Fibroblast of villous mesenchyme (primary cell): ENCODE results near the gene PSMD6. TPM values are rescaled to one million over a fixed set of nuclear protein-coding genes. Genes with fewer than 3 reads are reported as not detected.

Source experiments
- DNase-seq: peaks from one replicate; pipeline ENCODE4 v3.0.0-alpha.2; 2010; ENCODE audit warnings: low read depth
- H3K4me3 ChIP-seq: 2 replicates; pipeline ENCODE4 v1.5.1; 2011; ENCODE audit warnings: low read depth, mild to moderate bottlenecking, low read length
- total RNA-seq: library from RNA; depleted of rRNA; stranded (reverse); fragments of >200 nt; gene quantifications from 2 replicates; pipeline ENCODE4 v1.2.3, GENCODE V29; 2012
- TF ChIP-seq, protein P1 (sequence below): IDR thresholded peaks from 2 replicates; pipeline ENCODE4 v1.5.1; 2012; ENCODE audit warnings: low read depth, mild to moderate bottlenecking, low read length; ENCODE audit not compliant: insufficient read depth

The PSMD6 gene
- total RNA-seq, 1 donor = 101 TPM

DNA sequence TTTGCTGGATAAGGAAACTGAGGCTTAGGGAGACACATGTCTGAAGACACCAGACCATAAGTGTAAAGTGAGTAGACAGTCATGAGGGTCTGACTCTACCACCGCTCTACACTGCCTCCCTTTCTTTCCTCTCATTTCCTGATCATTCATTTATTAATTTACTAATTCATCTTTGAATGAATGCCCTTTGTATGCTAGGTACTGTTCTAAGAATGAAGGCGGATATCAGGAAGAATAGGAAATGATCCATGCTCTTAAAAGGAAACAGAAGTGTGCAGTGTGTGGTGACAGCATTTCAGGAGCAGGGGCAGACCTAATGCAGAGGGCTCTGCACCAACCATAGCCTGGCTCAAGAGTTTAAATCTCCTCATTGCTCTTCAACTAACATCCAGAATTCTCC lies 31.8 kb upstream of the PSMD6 start:
- TF ChIP-seq, protein P1, sequence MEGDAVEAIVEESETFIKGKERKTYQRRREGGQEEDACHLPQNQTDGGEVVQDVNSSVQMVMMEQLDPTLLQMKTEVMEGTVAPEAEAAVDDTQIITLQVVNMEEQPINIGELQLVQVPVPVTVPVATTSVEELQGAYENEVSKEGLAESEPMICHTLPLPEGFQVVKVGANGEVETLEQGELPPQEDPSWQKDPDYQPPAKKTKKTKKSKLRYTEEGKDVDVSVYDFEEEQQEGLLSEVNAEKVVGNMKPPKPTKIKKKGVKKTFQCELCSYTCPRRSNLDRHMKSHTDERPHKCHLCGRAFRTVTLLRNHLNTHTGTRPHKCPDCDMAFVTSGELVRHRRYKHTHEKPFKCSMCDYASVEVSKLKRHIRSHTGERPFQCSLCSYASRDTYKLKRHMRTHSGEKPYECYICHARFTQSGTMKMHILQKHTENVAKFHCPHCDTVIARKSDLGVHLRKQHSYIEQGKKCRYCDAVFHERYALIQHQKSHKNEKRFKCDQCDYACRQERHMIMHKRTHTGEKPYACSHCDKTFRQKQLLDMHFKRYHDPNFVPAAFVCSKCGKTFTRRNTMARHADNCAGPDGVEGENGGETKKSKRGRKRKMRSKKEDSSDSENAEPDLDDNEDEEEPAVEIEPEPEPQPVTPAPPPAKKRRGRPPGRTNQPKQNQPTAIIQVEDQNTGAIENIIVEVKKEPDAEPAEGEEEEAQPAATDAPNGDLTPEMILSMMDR = no peak
- no peak overlapping the region for H3K4me3 ChIP-seq
- no peak for DNase-seq

DNA sequence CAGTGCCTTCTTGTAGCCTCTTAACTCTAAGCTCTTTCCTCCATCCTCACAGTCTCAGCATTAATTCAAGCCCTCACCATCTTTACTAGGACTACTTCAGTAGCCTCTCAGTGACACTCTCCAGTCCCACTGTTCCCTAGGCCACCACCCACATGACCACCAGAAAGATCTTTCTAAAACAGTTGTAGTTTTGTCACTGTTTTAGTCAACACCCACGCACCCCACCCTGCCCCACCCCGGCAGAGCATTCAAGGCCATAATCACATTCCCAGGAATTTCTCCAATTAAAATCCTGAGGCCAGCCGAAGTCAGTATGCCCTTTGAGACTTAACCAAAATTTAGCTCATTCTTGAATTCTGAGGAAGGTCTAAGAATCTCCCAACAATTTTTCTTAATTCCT lies 31.2 kb upstream of the PSMD6 start:
- TF ChIP-seq, protein P1 = no peak
- H3K4me3 ChIP-seq = no peak overlapping the region
- no peak for DNase-seq

DNA sequence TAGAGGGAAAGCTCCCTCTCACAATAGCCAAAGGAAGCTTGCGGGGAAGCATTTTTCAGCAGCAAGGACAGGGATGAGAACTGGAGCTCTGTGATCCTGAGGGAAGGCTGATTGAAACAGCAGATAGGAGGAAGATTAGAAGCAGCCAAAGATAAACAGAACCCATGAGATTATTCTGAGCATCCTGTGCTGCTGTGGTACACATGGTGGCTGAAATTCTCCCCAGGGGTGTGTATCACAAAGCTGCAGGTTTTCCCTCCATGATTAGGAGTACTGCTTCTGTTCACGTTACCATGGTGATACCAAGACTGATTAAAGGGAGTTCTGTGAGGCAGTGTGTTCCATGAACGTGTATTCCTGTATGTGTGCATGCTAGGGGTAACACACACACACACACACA lies 30.3 kb upstream of the PSMD6 start:
- H3K4me3 ChIP-seq = no peak overlapping the region
- TF ChIP-seq, protein P1 = no peak
- DNase-seq = no peak

DNA sequence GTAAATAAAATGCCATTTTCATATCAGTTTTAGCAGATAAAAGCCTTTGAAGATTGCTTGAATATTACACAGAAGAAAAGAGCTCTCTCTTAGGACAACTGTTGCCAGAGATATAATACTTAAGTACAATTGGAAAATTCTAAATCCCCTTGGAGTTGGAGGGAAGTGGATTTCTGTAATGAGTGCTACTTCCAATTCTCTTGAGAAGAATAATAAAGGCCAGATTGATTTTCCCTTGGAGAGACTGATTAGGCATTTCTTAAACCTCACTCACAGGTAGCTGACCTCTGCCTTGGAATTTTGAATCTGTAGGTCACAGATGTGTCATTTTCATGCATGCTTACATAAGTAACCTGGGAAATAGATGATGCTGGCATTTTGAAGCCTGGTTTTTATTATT lies 29.8 kb upstream of the PSMD6 start:
- no peak for DNase-seq
- H3K4me3 ChIP-seq = no peak overlapping the region
- TF ChIP-seq, protein P1 = no peak

DNA sequence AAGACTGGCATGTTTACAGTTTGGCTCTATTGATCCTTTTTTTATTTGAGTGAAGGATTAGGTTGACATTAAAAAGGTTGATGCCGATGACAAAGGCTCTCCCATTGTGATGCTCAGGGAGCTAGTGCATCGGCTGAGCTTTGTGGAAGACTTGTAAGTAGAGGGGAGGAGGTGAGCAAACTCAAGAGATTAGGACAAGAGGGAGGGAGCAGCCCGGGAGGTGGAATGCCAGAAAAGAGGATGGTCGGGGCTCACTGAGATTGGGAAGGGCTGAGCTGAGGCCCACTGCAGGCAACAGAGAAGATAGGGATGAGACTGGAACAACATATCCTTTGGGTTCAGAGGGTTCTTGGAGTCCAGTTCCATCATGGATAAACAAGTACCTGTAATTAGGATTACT lies 26.5 kb upstream of the PSMD6 start:
- H3K4me3 ChIP-seq = no peak overlapping the region
- no peak for DNase-seq
- TF ChIP-seq, protein P1 = no peak

DNA sequence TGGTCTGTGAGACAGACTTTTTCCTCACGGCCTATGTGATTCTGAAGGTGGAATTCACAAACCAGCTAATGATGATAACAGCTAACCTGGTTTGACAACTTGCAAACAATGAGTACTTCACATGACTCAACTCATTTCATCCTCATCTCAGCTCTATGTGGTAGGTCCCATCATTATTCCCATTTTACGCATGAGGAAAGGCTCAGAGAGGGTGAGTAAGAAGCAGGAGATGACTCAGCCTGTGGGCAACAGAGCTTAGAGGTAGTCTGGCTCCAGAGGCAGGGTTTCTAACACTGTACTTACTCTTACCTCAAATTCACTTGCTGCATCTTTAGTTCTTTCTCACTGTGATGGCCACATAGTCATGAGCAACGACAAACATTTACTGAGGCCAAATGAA lies 25.8 kb upstream of the PSMD6 start:
- no peak for DNase-seq
- TF ChIP-seq, protein P1 = no peak
- H3K4me3 ChIP-seq = no peak overlapping the region

DNA sequence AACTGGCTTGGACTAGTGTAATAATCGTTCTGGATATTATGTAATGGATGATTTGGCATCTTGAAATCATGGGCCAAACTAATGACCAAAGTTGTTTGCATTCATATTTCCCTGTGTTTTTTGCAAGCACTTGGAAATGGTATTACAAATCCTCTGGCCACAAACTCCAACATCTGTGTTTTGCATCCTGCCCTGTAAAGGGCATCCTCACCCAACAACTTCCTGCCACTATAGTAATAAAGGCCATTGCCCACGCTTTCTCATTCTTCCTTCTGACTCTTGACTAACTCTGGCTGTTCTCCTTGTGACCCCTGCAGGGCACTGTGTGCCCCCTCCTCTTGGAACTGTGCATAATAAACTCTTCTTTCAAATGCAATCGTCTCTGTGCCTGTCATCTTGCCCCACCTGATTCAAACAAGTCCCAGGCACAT lies 25.4 kb upstream of the PSMD6 start:
- TF ChIP-seq, protein P1 = no peak
- DNase-seq = peak; percentile 35
- no peak overlapping the region for H3K4me3 ChIP-seq
